GM19025 (cell line): ENCODE data around the gene AGMAT.

ENCODE experiments used
- ATAC-seq: cut with Tn5 transposase; IDR thresholded peaks from one replicate; pipeline ENCODE4 v1.9.1; 2021; ENCODE audit warnings: mild to moderate bottlenecking, low read depth, moderate library complexity; ENCODE audit not compliant: unreplicated experiment

The AGMAT gene

GRCh38 chr1:15570861-15571260, 14.0 kb downstream of the AGMAT start:
- no peak for ATAC-seq

GRCh38 chr1:15568387-15569073, 16.3 kb downstream of the AGMAT start:
- ATAC-seq = no peak

- no peak for ATAC-seq
These were observed 25.6 kb downstream of the AGMAT start for GRCh38 chr1:15559189-15559810.

GRCh38 chr1:15558516-15558915, 26.3 kb downstream of the AGMAT start:
- ATAC-seq = no peak

- ATAC-seq = no peak
These were observed 27.3 kb downstream of the AGMAT start for GRCh38 chr1:15557594-15557993.

GRCh38 chr1:15557008-15557407, 27.8 kb downstream of the AGMAT start:
- ATAC-seq = no peak

- no peak for ATAC-seq
These were observed 34.3 kb downstream of the AGMAT start for GRCh38 chr1:15550573-15550972.

GRCh38 chr1:15546641-15547040, 38.2 kb downstream of the AGMAT start:
- no peak for ATAC-seq

- ATAC-seq = no peak
These were observed 41.0 kb downstream of the AGMAT start for GRCh38 chr1:15543589-15544568.

- ATAC-seq = no peak
These were observed 41.6 kb downstream of the AGMAT start for GRCh38 chr1:15543251-15543588.

GRCh38 chr1:15542388-15543250, 42.2 kb downstream of the AGMAT start:
- ATAC-seq = no peak

- ATAC-seq = no peak
These were observed 43.5 kb downstream of the AGMAT start for GRCh38 chr1:15541231-15541792.

GRCh38 chr1:15540186-15540585, 44.7 kb downstream of the AGMAT start:
- no peak for ATAC-seq

GRCh38 chr1:15538771-15539170, 46.1 kb downstream of the AGMAT start:
- no peak for ATAC-seq

- ATAC-seq = no peak
These were observed 53.2 kb downstream of the AGMAT start for GRCh38 chr1:15531682-15532081.

- ATAC-seq = no peak
These were observed 53.8 kb downstream of the AGMAT start for GRCh38 chr1:15531003-15531402.

GRCh38 chr1:15526490-15527339, 58.1 kb downstream of the AGMAT start, which contains the start of gene DNAJC16:
TSS of gene DNAJC16 (plus strand) at chr1:15526848. CDS start at chr1:15529106, 2,258 bp downstream.
- peak; percentile 49 for ATAC-seq

GRCh38 chr1:15526021-15526489, 58.8 kb downstream of the AGMAT start:
- ATAC-seq = no peak
